Activated T-helper 1 cell treated with Interleukin-2 at 50 U/mL for 16 hours (primary cell): ENCODE data around the gene ARHGEF6.
A peak's percentile ranks its signal among the peaks of the same experiment; 100 is the strongest.
"Not testable (repeated sequence)": the region's sequence is repeated elsewhere in the genome, so short reads cannot be mapped to it uniquely, and the experiment has no call there.

Experiments
- DNase-seq: peaks from one replicate; pipeline ENCODE4 v3.0.0-alpha.2; 2020; ENCODE audit warnings: low read depth

Gene ARHGEF6

GRCh38 chrX:136781180-136781797 is 557 bp upstream of the ARHGEF6 start:
- DNase-seq, result no peak

- no peak for DNase-seq
Measured at GRCh38 chrX:136780241-136780640, 491 bp downstream of the ARHGEF6 start.

GRCh38 chrX:136779346-136779781 is 1.4 kb downstream of the ARHGEF6 start:
- DNase-seq, result no peak

- no peak for DNase-seq
Measured at GRCh38 chrX:136778916-136779315, 1.8 kb downstream of the ARHGEF6 start.

- no peak for DNase-seq
Measured at GRCh38 chrX:136778020-136778419, 2.7 kb downstream of the ARHGEF6 start.

- DNase-seq, result no peak
Measured at GRCh38 chrX:136773648-136774047, 7.1 kb downstream of the ARHGEF6 start.

GRCh38 chrX:136771869-136772268 is 8.9 kb downstream of the ARHGEF6 start:
- DNase-seq, result not testable (repeated sequence)

GRCh38 chrX:136768469-136769084 is 12.2 kb downstream of the ARHGEF6 start:
- peak; percentile 9 for DNase-seq

GRCh38 chrX:136767104-136767941 is 13.4 kb downstream of the ARHGEF6 start:
- DNase-seq, result peak; percentile 28

- no peak for DNase-seq
Measured at GRCh38 chrX:136766785-136767103, 14.0 kb downstream of the ARHGEF6 start.

GRCh38 chrX:136765821-136766356 is 14.8 kb downstream of the ARHGEF6 start:
- DNase-seq, result no peak

GRCh38 chrX:136764206-136764605 is 16.5 kb downstream of the ARHGEF6 start:
- DNase-seq, result no peak

- DNase-seq, result no peak
Measured at GRCh38 chrX:136762820-136763452, 17.8 kb downstream of the ARHGEF6 start.

- DNase-seq, result no peak
Measured at GRCh38 chrX:136761421-136761820, 19.3 kb downstream of the ARHGEF6 start.

GRCh38 chrX:136759968-136760367 is 20.8 kb downstream of the ARHGEF6 start:
- no peak for DNase-seq

GRCh38 chrX:136755411-136755810 is 25.3 kb downstream of the ARHGEF6 start:
- no peak for DNase-seq

- DNase-seq, result no peak
Measured at GRCh38 chrX:136754651-136755050, 26.1 kb downstream of the ARHGEF6 start.

- no peak for DNase-seq
Measured at GRCh38 chrX:136752796-136753195, 27.9 kb downstream of the ARHGEF6 start.

GRCh38 chrX:136752346-136752745 is 28.4 kb downstream of the ARHGEF6 start:
- no peak for DNase-seq

GRCh38 chrX:136750364-136750763 is 30.4 kb downstream of the ARHGEF6 start:
- no peak for DNase-seq

- no peak for DNase-seq
Measured at GRCh38 chrX:136747003-136747986, 33.4 kb downstream of the ARHGEF6 start.
